K562 (cell line): ENCODE data around the gene STRIP1. TPM values are rescaled to one million over a fixed set of nuclear protein-coding genes. Genes with fewer than 3 reads are reported as not detected.

Experiments
- GATAD2B ChIP-seq: fragments of 450-650 bp; IDR thresholded peaks from 2 replicates; pipeline ENCODE4 v1.6.1; 2017; ENCODE audit warnings: mild to moderate bottlenecking, borderline replicate concordance
- ZNF586 ChIP-seq: fragments of 450-650 bp; formaldehyde crosslinking; conservative IDR thresholded peaks from 2 replicates; pipeline ENCODE4 v1.4.0; 2020; ENCODE audit warnings: mild to moderate bottlenecking, moderate library complexity
- ZNF609 ChIP-seq: sonication (generic); formaldehyde crosslinking; IDR thresholded peaks from 2 replicates; pipeline ENCODE4 v1.8.1; 2023; ENCODE audit warnings: missing genetic modification reagents, mild to moderate bottlenecking, borderline replicate concordance
- polyA plus RNA-seq, 8 experiments: library from polyadenylated mRNA; depleted of rRNA in 4 of 8; stranded (reverse) in 5 of 8; unstranded in 3 of 8; fragments of >200 nt; fragmentation: Nextera tagmentation in 2 of 8; fragmentation: Illumina TruSeq in 1 of 8; extraction: Ambion mirVana in 2 of 8; extraction: Trizol in 1 of 8; gene quantifications; 2 replicates each; pipeline versions ENCODE4 v1.2.1 to v1.2.3, GENCODE V29; 2011 to 2014; ENCODE audit warnings: inconsistent platforms in 1 of 8, missing spikeins in 1 of 8
- total RNA-seq, 7 experiments: library from RNA; depleted of rRNA in 6 of 7; stranded (reverse); fragments of >200 nt in 6 of 7; fragmentation: Illumina TruSeq in 2 of 7; extraction: Trizol in 2 of 7; gene quantifications; 2 replicates each; pipeline versions ENCODE4 v1.2.1 to v1.2.3, GENCODE V29; 2011 to 2021; ENCODE audit warnings: low replicate concordance in 1 of 7
- TF ChIP-seq, protein P1 (sequence below), 2 experiments: fragments of 200-800 bp in 1 of 2; sonication (Bioruptor generic) in 1 of 2; sonication (generic) in 1 of 2; formaldehyde crosslinking in 1 of 2; IDR thresholded peaks in 1 of 2; conservative IDR thresholded peaks in 1 of 2; 2 replicates each; pipeline versions ENCODE4 v1.5.0 to v1.6.1; 2016 to 2020; ENCODE audit warnings: missing compliant biosample characterization in 1 of 2, missing genetic modification characterization in 1 of 2, missing genetic modification reagents in 1 of 2

STRIP1 gene
- total and polyA plus RNA-seq, 9 of the 15 experiments (the other 6 are each of a cell fraction or from before 2014, with no cell fraction given) = 9.9 to 42.3 (median 32.0) TPM

GRCh38 chr1:110040548-110040947, 6.1 kb downstream of the STRIP1 start (continued):
- TF ChIP-seq GATAD2B = no peak
- TF ChIP-seq ZNF609 (CRISPR knock-in tag) = no peak
- no peak for TF ChIP-seq ZNF586
- TF ChIP-seq, protein P1, sequence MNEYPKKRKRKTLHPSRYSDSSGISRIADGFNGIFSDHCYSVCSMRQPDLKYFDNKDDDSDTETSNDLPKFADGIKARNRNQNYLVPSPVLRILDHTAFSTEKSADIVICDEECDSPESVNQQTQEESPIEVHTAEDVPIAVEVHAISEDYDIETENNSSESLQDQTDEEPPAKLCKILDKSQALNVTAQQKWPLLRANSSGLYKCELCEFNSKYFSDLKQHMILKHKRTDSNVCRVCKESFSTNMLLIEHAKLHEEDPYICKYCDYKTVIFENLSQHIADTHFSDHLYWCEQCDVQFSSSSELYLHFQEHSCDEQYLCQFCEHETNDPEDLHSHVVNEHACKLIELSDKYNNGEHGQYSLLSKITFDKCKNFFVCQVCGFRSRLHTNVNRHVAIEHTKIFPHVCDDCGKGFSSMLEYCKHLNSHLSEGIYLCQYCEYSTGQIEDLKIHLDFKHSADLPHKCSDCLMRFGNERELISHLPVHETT (CRISPR knock-in tag; conservative IDR thresholded peaks at IDR 0.05 in 1 of 2, IDR thresholded peaks at IDR 0.05 in 1 of 2) = no peak
- TF ChIP-seq, all 486 proteins: peak for 3
